ENCODE results near the gene DUSP16. TPM values are rescaled to one million over a fixed set of nuclear protein-coding genes. Genes with fewer than 3 reads are reported as not detected.

Gene DUSP16
- total RNA-seq, 1 donor from 2014 or later, result 26.1 TPM

GRCh38 chr12:12542286-12542685, 20.4 kb downstream of the DUSP16 start:
- H3K4me3 ChIP-seq, result no peak overlapping the region
- no peaks in the 10 kb centered on the region for H3K27me3 ChIP-seq
- H3K79me2 ChIP-seq (ENCODE audit: low read depth), result peaks cover 8% of the 10 kb centered on the region
- H3K9ac ChIP-seq, result no peak overlapping the region
- TF ChIP-seq EZH2phosphoT487 (IDR thresholded peaks at IDR 0.05) (no peak), EZH2 (IDR thresholded peaks at IDR 0.05) (no peak), CTCF (IDR thresholded peaks at IDR 0.05) (no peak)
- H3K27ac ChIP-seq, result no peak overlapping the region
- no peak overlapping the region for H3K27ac Mint-ChIP-seq
- H3K36me3 Mint-ChIP-seq, result peaks cover 4% of the 10 kb centered on the region
- no peaks in the 10 kb centered on the region for H3K9me3 ChIP-seq (ENCODE audit: low read depth)
- H3K9me3 Mint-ChIP-seq, result no peaks in the 10 kb centered on the region
- H3K4me1 ChIP-seq, result no peaks in the 10 kb centered on the region
- H3K4me3 Mint-ChIP-seq, result no peak overlapping the region
- H3K4me1 Mint-ChIP-seq, result no peaks in the 10 kb centered on the region
- H2AFZ ChIP-seq (replicated peaks), result no peak overlapping the region
- H3K4me2 ChIP-seq, result no peak overlapping the region
- H4K20me1 ChIP-seq (ENCODE audit: low read depth), result no peaks in the 10 kb centered on the region
- DNase-seq (ENCODE audit: low spot score), result no peak
- no peaks in the 10 kb centered on the region for H3K27me3 Mint-ChIP-seq (ENCODE audit: insufficient read depth, low read depth)
- no peaks in the 10 kb centered on the region for H3F3A ChIP-seq (ENCODE audit: low read depth)
- no peaks in the 10 kb centered on the region for H3K36me3 ChIP-seq

GRCh38 chr12:12541782-12542181, 20.9 kb downstream of the DUSP16 start:
- Histone ChIP-seq H3K9me3 (ENCODE audit: low read depth) (no peaks in the 10 kb centered on the region), H3K4me1 (no peaks in the 10 kb centered on the region), H3K4me3 (no peak overlapping the region), H4K20me1 (ENCODE audit: low read depth) (no peaks in the 10 kb centered on the region), H2AFZ (replicated peaks) (no peak overlapping the region), H3K27ac (no peak overlapping the region), H3K79me2 (ENCODE audit: low read depth) (peaks cover 7% of the 10 kb centered on the region), H3K36me3 (no peaks in the 10 kb centered on the region), H3K9ac (no peak overlapping the region), H3K4me2 (no peak overlapping the region), H3F3A (ENCODE audit: low read depth) (no peaks in the 10 kb centered on the region), H3K27me3 (no peaks in the 10 kb centered on the region)
- H3K27ac Mint-ChIP-seq, result no peak overlapping the region
- TF ChIP-seq EZH2 (IDR thresholded peaks at IDR 0.05), result no peak
- no peak for TF ChIP-seq EZH2phosphoT487 (IDR thresholded peaks at IDR 0.05)
- no peak for TF ChIP-seq CTCF (IDR thresholded peaks at IDR 0.05)
- H3K4me1 Mint-ChIP-seq, result no peaks in the 10 kb centered on the region
- H3K36me3 Mint-ChIP-seq, result peaks cover 4% of the 10 kb centered on the region
- no peak for DNase-seq (ENCODE audit: low spot score)
- H3K9me3 Mint-ChIP-seq, result no peaks in the 10 kb centered on the region
- no peaks in the 10 kb centered on the region for H3K27me3 Mint-ChIP-seq (ENCODE audit: insufficient read depth, low read depth)
- no peak overlapping the region for H3K4me3 Mint-ChIP-seq

- no peaks in the 10 kb centered on the region for H3K4me1 Mint-ChIP-seq
- no peak overlapping the region for H3K4me3 Mint-ChIP-seq
- DNase-seq (ENCODE audit: low spot score), result no peak
- no peak overlapping the region for H3K4me3 ChIP-seq
- H3K27ac ChIP-seq, result no peak overlapping the region
- H3K36me3 Mint-ChIP-seq, result peaks cover 4% of the 10 kb centered on the region
- H3K27me3 Mint-ChIP-seq (ENCODE audit: insufficient read depth, low read depth), result no peaks in the 10 kb centered on the region
- H3K36me3 ChIP-seq, result no peaks in the 10 kb centered on the region
- TF ChIP-seq CTCF (IDR thresholded peaks at IDR 0.05) (no peak), EZH2phosphoT487 (IDR thresholded peaks at IDR 0.05) (no peak), EZH2 (IDR thresholded peaks at IDR 0.05) (no peak)
- no peak overlapping the region for H3K4me2 ChIP-seq
- no peaks in the 10 kb centered on the region for H3K9me3 Mint-ChIP-seq
- peaks cover 10% of the 10 kb centered on the region for H3K79me2 ChIP-seq (ENCODE audit: low read depth)
- H3K4me1 ChIP-seq, result no peaks in the 10 kb centered on the region
- no peaks in the 10 kb centered on the region for H3F3A ChIP-seq (ENCODE audit: low read depth)
- H3K9me3 ChIP-seq (ENCODE audit: low read depth), result no peaks in the 10 kb centered on the region
- H2AFZ ChIP-seq (replicated peaks), result no peak overlapping the region
- H3K27me3 ChIP-seq, result no peaks in the 10 kb centered on the region
- H3K27ac Mint-ChIP-seq, result no peak overlapping the region
- H4K20me1 ChIP-seq (ENCODE audit: low read depth), result peaks cover under 1% of the 10 kb centered on the region
- no peak overlapping the region for H3K9ac ChIP-seq
Observed at GRCh38 chr12:12540261-12541013, 22.2 kb downstream of the DUSP16 start.

Measured in neural progenitor cell (in vitro differentiated cells).